KMS-11 (cell line): Measurements from ENCODE around the gene KIF1C.

Experiments used
- H2AFZ ChIP-seq: fragments of 200-600 bp; sonication (generic); 2 replicates; pipeline ENCODE4 v1.6.1; 2016; ENCODE audit warnings: antibody characterized with exemption, mixed run types, low read depth
- H3K27ac ChIP-seq: fragments of 200-600 bp; sonication (generic); 2 replicates; pipeline ENCODE4 v1.6.1; 2016; ENCODE audit warnings: mild to moderate bottlenecking, mixed run types
- H3K27me3 ChIP-seq: fragments of 200-600 bp; sonication (generic); 2 replicates; pipeline ENCODE4 v1.6.1; 2017; ENCODE audit warnings: mild to moderate bottlenecking, low read depth, mixed run types, moderate library complexity; ENCODE audit not compliant: insufficient read depth
- H3K36me3 ChIP-seq: fragments of 200-600 bp; sonication (generic); 2 replicates; pipeline ENCODE4 v1.6.1; 2017; ENCODE audit warnings: mild to moderate bottlenecking, mixed run types; ENCODE audit not compliant: insufficient read depth
- H3K4me1 ChIP-seq: fragments of 200-600 bp; sonication (generic); 2 replicates; pipeline ENCODE4 v1.6.1; 2016; ENCODE audit warnings: mild to moderate bottlenecking, low read depth, mixed run types; ENCODE audit not compliant: poor library complexity, severe bottlenecking
- H3K4me2 ChIP-seq: fragments of 200-600 bp; sonication (generic); 2 replicates; pipeline ENCODE4 v1.7.0; 2016; ENCODE audit warnings: mild to moderate bottlenecking, mixed run types
- H3K4me3 ChIP-seq: fragments of 200-600 bp; sonication (generic); IDR thresholded peaks from 2 replicates; pipeline ENCODE4 v1.6.1; 2017; ENCODE audit warnings: low read depth, low read length, mixed read lengths; ENCODE audit not compliant: insufficient read depth
- H3K79me2 ChIP-seq: fragments of 200-600 bp; sonication (generic); 2 replicates; pipeline ENCODE4 v1.6.1; 2016; ENCODE audit warnings: low read depth, mixed run types; ENCODE audit not compliant: insufficient read depth
- H3K9ac ChIP-seq: fragments of 200-600 bp; sonication (generic); 2 replicates; pipeline ENCODE4 v1.6.1; 2016; ENCODE audit warnings: mild to moderate bottlenecking, mixed run types
- H4K20me1 ChIP-seq: fragments of 200-600 bp; sonication (generic); 2 replicates; pipeline ENCODE4 v1.6.1; 2016; ENCODE audit warnings: mild to moderate bottlenecking, mixed run types; ENCODE audit not compliant: insufficient read depth
- CTCF ChIP-seq: fragments of 200-600 bp; sonication (generic); conservative IDR thresholded peaks from 2 replicates; pipeline ENCODE4 v1.6.1; 2017; ENCODE audit warnings: low read depth, mild to moderate bottlenecking, antibody characterized with exemption, low read length, moderate library complexity, mixed read lengths

KIF1C gene

GRCh38 chr17:4971826-4972225 lies 25.9 kb upstream of the KIF1C start:
- no peaks in the 10 kb centered on the region for H3K27me3 ChIP-seq
- H3K27ac ChIP-seq = no peak overlapping the region
- H3K4me3 ChIP-seq = no peak overlapping the region
- no peak overlapping the region for H2AFZ ChIP-seq
- no peak for TF ChIP-seq CTCF
- no peak overlapping the region for H3K9ac ChIP-seq
- no peaks in the 10 kb centered on the region for H3K79me2 ChIP-seq
- no peaks in the 10 kb centered on the region for H3K4me1 ChIP-seq
- no peaks in the 10 kb centered on the region for H3K36me3 ChIP-seq
- no peak overlapping the region for H3K4me2 ChIP-seq
- no peaks in the 10 kb centered on the region for H4K20me1 ChIP-seq

- no peaks in the 10 kb centered on the region for H3K27me3 ChIP-seq
- H2AFZ ChIP-seq = no peak overlapping the region
- no peak overlapping the region for H3K27ac ChIP-seq
- H3K9ac ChIP-seq = no peak overlapping the region
- H4K20me1 ChIP-seq = no peaks in the 10 kb centered on the region
- no peak for TF ChIP-seq CTCF
- no peak overlapping the region for H3K4me2 ChIP-seq
- no peaks in the 10 kb centered on the region for H3K36me3 ChIP-seq
- no peak overlapping the region for H3K4me3 ChIP-seq
- H3K4me1 ChIP-seq = no peaks in the 10 kb centered on the region
- no peaks in the 10 kb centered on the region for H3K79me2 ChIP-seq
These were observed 25.4 kb upstream of the KIF1C start for GRCh38 chr17:4972322-4972721.

- H3K4me2 ChIP-seq = no peak overlapping the region
- no peaks in the 10 kb centered on the region for H4K20me1 ChIP-seq
These were observed 25.0 kb upstream of the KIF1C start for GRCh38 chr17:4972752-4973151.

GRCh38 chr17:4973256-4974114 lies 24.3 kb upstream of the KIF1C start:
- H3K4me3 ChIP-seq = no peak overlapping the region
- no peaks in the 10 kb centered on the region for H4K20me1 ChIP-seq
- no peak overlapping the region for H3K9ac ChIP-seq
- H3K79me2 ChIP-seq = no peaks in the 10 kb centered on the region
- H2AFZ ChIP-seq = no peak overlapping the region
- no peaks in the 10 kb centered on the region for H3K4me1 ChIP-seq
- TF ChIP-seq CTCF = no peak
- H3K27me3 ChIP-seq = no peaks in the 10 kb centered on the region
- no peak overlapping the region for H3K4me2 ChIP-seq
- no peaks in the 10 kb centered on the region for H3K36me3 ChIP-seq
- no peak overlapping the region for H3K27ac ChIP-seq

More at GRCh38 chr17:4972752-4973151, 25.0 kb upstream of the KIF1C start:
- Histone ChIP-seq H3K27ac (no peak overlapping the region), H2AFZ (no peak overlapping the region), H3K4me1 (no peaks in the 10 kb centered on the region), H3K79me2 (no peaks in the 10 kb centered on the region), H3K36me3 (no peaks in the 10 kb centered on the region), H3K9ac (no peak overlapping the region), H3K4me3 (no peak overlapping the region), H3K27me3 (no peaks in the 10 kb centered on the region)
- TF ChIP-seq CTCF = no peak
